KMS-11 (cell line): Measurements from ENCODE around the gene IRGC.

Experiments
- H2AFZ ChIP-seq: fragments of 200-600 bp; sonication (generic); 2 replicates; pipeline ENCODE4 v1.6.1; 2016; ENCODE audit warnings: antibody characterized with exemption, mixed run types, low read depth
- H3K27ac ChIP-seq: fragments of 200-600 bp; sonication (generic); 2 replicates; pipeline ENCODE4 v1.6.1; 2016; ENCODE audit warnings: mild to moderate bottlenecking, mixed run types
- H3K27me3 ChIP-seq: fragments of 200-600 bp; sonication (generic); 2 replicates; pipeline ENCODE4 v1.6.1; 2017; ENCODE audit warnings: mild to moderate bottlenecking, low read depth, mixed run types, moderate library complexity; ENCODE audit not compliant: insufficient read depth
- H3K36me3 ChIP-seq: fragments of 200-600 bp; sonication (generic); 2 replicates; pipeline ENCODE4 v1.6.1; 2017; ENCODE audit warnings: mild to moderate bottlenecking, mixed run types; ENCODE audit not compliant: insufficient read depth
- H3K4me1 ChIP-seq: fragments of 200-600 bp; sonication (generic); 2 replicates; pipeline ENCODE4 v1.6.1; 2016; ENCODE audit warnings: mild to moderate bottlenecking, low read depth, mixed run types; ENCODE audit not compliant: poor library complexity, severe bottlenecking
- H3K4me2 ChIP-seq: fragments of 200-600 bp; sonication (generic); 2 replicates; pipeline ENCODE4 v1.7.0; 2016; ENCODE audit warnings: mild to moderate bottlenecking, mixed run types
- H3K4me3 ChIP-seq: fragments of 200-600 bp; sonication (generic); IDR thresholded peaks from 2 replicates; pipeline ENCODE4 v1.6.1; 2017; ENCODE audit warnings: low read depth, low read length, mixed read lengths; ENCODE audit not compliant: insufficient read depth
- H3K79me2 ChIP-seq: fragments of 200-600 bp; sonication (generic); 2 replicates; pipeline ENCODE4 v1.6.1; 2016; ENCODE audit warnings: low read depth, mixed run types; ENCODE audit not compliant: insufficient read depth
- H3K9ac ChIP-seq: fragments of 200-600 bp; sonication (generic); 2 replicates; pipeline ENCODE4 v1.6.1; 2016; ENCODE audit warnings: mild to moderate bottlenecking, mixed run types
- H4K20me1 ChIP-seq: fragments of 200-600 bp; sonication (generic); 2 replicates; pipeline ENCODE4 v1.6.1; 2016; ENCODE audit warnings: mild to moderate bottlenecking, mixed run types; ENCODE audit not compliant: insufficient read depth
- TF ChIP-seq, protein P1 (sequence below): fragments of 200-600 bp; sonication (generic); conservative IDR thresholded peaks from 2 replicates; pipeline ENCODE4 v1.6.1; 2017; ENCODE audit warnings: low read depth, mild to moderate bottlenecking, antibody characterized with exemption, low read length, moderate library complexity, mixed read lengths

Gene IRGC

DNA sequence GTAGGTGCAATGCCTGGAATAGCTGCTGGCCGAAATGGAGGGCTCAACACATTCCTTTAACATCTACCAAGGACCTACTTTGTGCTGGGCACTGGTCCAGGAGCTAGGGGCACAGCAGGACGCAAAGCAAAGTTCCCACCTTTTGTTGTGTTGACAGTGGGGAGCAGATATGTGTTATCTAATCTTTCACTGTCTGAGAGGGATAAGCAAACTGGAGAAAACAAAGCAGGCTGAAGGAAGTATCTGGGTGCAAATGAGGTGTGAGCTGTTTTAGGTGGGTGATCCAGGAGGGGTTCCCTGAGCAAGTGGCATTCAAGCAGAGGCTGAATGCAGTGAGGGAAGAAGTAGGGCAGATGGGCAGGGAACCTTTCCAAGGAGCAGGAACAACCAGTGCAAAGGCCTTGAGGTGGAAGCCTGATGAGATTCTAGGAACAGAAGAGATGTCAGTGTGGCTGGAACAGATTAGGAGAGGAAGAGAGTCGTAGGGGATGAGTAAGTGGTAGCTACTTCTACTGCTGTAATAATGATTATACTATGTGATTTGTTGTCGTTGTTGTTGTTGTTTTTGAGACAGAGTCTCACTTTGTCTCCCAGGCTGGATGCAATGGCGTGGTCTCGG lies 43.7 kb upstream of the IRGC start:
- no peak overlapping the region for H3K4me3 ChIP-seq
- H3K4me2 ChIP-seq = no peak overlapping the region
- H3K4me1 ChIP-seq = peaks cover 5% of the 10 kb centered on the region
- H4K20me1 ChIP-seq = no peaks in the 10 kb centered on the region
- H3K27me3 ChIP-seq = no peaks in the 10 kb centered on the region
- H3K27ac ChIP-seq = no peak overlapping the region
- no peak overlapping the region for H2AFZ ChIP-seq
- no peak overlapping the region for H3K9ac ChIP-seq
- no peaks in the 10 kb centered on the region for H3K79me2 ChIP-seq
- no peaks in the 10 kb centered on the region for H3K36me3 ChIP-seq
- TF ChIP-seq, protein P1, sequence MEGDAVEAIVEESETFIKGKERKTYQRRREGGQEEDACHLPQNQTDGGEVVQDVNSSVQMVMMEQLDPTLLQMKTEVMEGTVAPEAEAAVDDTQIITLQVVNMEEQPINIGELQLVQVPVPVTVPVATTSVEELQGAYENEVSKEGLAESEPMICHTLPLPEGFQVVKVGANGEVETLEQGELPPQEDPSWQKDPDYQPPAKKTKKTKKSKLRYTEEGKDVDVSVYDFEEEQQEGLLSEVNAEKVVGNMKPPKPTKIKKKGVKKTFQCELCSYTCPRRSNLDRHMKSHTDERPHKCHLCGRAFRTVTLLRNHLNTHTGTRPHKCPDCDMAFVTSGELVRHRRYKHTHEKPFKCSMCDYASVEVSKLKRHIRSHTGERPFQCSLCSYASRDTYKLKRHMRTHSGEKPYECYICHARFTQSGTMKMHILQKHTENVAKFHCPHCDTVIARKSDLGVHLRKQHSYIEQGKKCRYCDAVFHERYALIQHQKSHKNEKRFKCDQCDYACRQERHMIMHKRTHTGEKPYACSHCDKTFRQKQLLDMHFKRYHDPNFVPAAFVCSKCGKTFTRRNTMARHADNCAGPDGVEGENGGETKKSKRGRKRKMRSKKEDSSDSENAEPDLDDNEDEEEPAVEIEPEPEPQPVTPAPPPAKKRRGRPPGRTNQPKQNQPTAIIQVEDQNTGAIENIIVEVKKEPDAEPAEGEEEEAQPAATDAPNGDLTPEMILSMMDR = no peak

GRCh38 chr19:43673637-43674036 lies 42.2 kb upstream of the IRGC start:
- TF ChIP-seq, protein P1 = no peak
- Histone ChIP-seq H4K20me1 (no peaks in the 10 kb centered on the region), H3K27me3 (no peaks in the 10 kb centered on the region), H3K4me3 (no peak overlapping the region), H3K9ac (no peak overlapping the region), H3K36me3 (no peaks in the 10 kb centered on the region), H3K4me1 (peaks cover 5% of the 10 kb centered on the region), H3K79me2 (no peaks in the 10 kb centered on the region), H2AFZ (no peak overlapping the region), H3K27ac (no peak overlapping the region), H3K4me2 (no peak overlapping the region)

DNA sequence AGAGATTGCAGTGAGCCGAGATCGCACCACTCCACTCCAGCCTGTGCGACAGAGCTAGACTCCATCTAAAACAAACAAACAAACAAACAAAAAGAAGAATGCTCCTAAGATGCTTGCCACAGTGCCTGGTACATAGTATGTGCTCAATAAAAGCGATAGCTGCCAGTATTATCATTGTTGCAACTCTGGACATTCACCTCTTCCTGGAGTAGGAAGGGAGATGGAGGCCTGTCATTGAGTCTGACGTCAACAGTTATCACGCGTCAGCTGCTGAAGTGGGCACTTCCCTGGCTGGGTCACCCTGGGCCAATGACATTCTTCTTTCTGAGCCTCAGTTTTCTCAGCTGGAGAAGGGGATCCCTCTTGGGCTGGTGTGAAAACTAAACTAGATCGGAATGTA lies 41.7 kb upstream of the IRGC start:
- TF ChIP-seq, protein P1 = no peak
- H3K79me2 ChIP-seq = no peaks in the 10 kb centered on the region
- no peaks in the 10 kb centered on the region for H4K20me1 ChIP-seq
- H3K4me2 ChIP-seq = no peak overlapping the region
- H3K9ac ChIP-seq = no peak overlapping the region
- H3K36me3 ChIP-seq = no peaks in the 10 kb centered on the region
- H2AFZ ChIP-seq = no peak overlapping the region
- no peak overlapping the region for H3K4me3 ChIP-seq
- no peak overlapping the region for H3K27ac ChIP-seq
- peaks cover 5% of the 10 kb centered on the region for H3K4me1 ChIP-seq
- no peaks in the 10 kb centered on the region for H3K27me3 ChIP-seq

DNA sequence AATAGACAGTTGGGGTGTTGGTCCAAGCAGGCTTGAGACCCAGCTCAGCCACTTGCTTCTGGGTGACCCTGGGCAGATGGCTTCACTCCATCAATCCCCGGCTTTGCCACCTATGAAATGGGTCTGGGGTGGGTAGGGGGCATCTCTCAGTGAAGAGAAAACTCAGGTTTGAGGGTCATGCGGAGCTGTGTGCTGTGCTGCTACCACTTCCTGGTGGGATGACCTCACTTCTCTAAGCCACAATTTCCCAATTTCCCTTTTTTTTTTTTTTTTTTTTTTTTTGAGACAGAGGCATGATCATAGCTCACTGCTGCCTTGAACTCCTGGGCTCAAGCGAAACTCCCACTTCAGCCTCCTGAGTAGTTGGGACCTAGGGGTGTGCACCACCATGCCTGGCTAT lies 41.3 kb upstream of the IRGC start:
- Histone ChIP-seq H2AFZ (no peak overlapping the region), H3K4me2 (peak overlapping the region; percentile 47; the same call in 1 of the 2 replicates), H3K9ac (no peak overlapping the region), H3K36me3 (no peaks in the 10 kb centered on the region), H3K4me1 (peaks cover 5% of the 10 kb centered on the region), H3K27me3 (no peaks in the 10 kb centered on the region), H3K4me3 (no peak overlapping the region), H4K20me1 (no peaks in the 10 kb centered on the region), H3K79me2 (no peaks in the 10 kb centered on the region), H3K27ac (no peak overlapping the region)
- TF ChIP-seq, protein P1 = no peak
